HG03196 (cell line): ENCODE data around the gene ALG14.
A peak's percentile ranks its signal among the peaks of the same experiment; 100 is the strongest.

Experiments used
- ATAC-seq: cut with Tn5 transposase; IDR thresholded peaks from one replicate; pipeline ENCODE4 v1.9.1; 2021; ENCODE audit not compliant: unreplicated experiment

Gene ALG14

GRCh38 chr1:94986783-94987182 is 86.0 kb downstream of the ALG14 start:
- no peak for ATAC-seq

- ATAC-seq: no peak
Observed at GRCh38 chr1:94983171-94983739, 89.5 kb downstream of the ALG14 start.

- ATAC-seq: no peak
Observed at GRCh38 chr1:94982398-94982797, 90.4 kb downstream of the ALG14 start.

- no peak for ATAC-seq
Observed at GRCh38 chr1:94981575-94981973, 91.2 kb downstream of the ALG14 start.

GRCh38 chr1:94980582-94981574 is 91.9 kb downstream of the ALG14 start:
- no peak for ATAC-seq

GRCh38 chr1:94979656-94980581 is 92.8 kb downstream of the ALG14 start:
- no peak for ATAC-seq

GRCh38 chr1:94979131-94979530 is 93.6 kb downstream of the ALG14 start:
- no peak for ATAC-seq

GRCh38 chr1:94978401-94978800 is 94.3 kb downstream of the ALG14 start:
- no peak for ATAC-seq

GRCh38 chr1:94976971-94977548 is 95.7 kb downstream of the ALG14 start:
- no peak for ATAC-seq

- no peak for ATAC-seq
Observed at GRCh38 chr1:94974824-94975223, 97.9 kb downstream of the ALG14 start.

- no peak for ATAC-seq
Observed at GRCh38 chr1:94974241-94974640, 98.5 kb downstream of the ALG14 start.

GRCh38 chr1:94973309-94973922 is 99.3 kb downstream of the ALG14 start:
- ATAC-seq: no peak

GRCh38 chr1:94971491-94971924 is 101.2 kb downstream of the ALG14 start:
- ATAC-seq: no peak

GRCh38 chr1:94970783-94971182 is 102.0 kb downstream of the ALG14 start:
- no peak for ATAC-seq

- no peak for ATAC-seq
Observed at GRCh38 chr1:94969137-94969536, 103.6 kb downstream of the ALG14 start.

GRCh38 chr1:94966033-94966432 is 106.7 kb downstream of the ALG14 start:
- no peak for ATAC-seq

- ATAC-seq: no peak
Observed at GRCh38 chr1:94963864-94964263, 108.9 kb downstream of the ALG14 start.

- ATAC-seq: peak; percentile 96
Observed at GRCh38 chr1:94962409-94963265, 110.1 kb downstream of the ALG14 start.

- no peak for ATAC-seq
Observed at GRCh38 chr1:94961988-94962387, 110.8 kb downstream of the ALG14 start.
